Transverse colon (tissue), 4 donors: ENCODE data around the gene LAMA5. TPM values are rescaled to one million over a fixed set of nuclear protein-coding genes. Genes with fewer than 3 reads are reported as not detected.

Experiments
- DNase-seq: peaks from one replicate; pipeline ENCODE4 v3.0.0-alpha.2; 2019
- H3K27ac ChIP-seq, 4 donors: fragments of 200-600 bp; sonication (generic); 2 replicates each; pipeline ENCODE4 v1.5.1; 2016 to 2018; ENCODE audit warnings: inconsistent platforms in 4 of 4
- H3K27me3 ChIP-seq: fragments of 200-600 bp; sonication (generic); 2 replicates; pipeline ENCODE4 v1.5.1; 2017; ENCODE audit warnings: inconsistent platforms
- H3K36me3 ChIP-seq, 4 donors: fragments of 200-600 bp; sonication (generic); 2 replicates each; pipeline ENCODE4 v1.5.1; 2017 to 2019; ENCODE audit warnings: inconsistent platforms in 4 of 4
- H3K4me1 ChIP-seq, 4 donors: fragments of 200-600 bp; sonication (generic); 2 replicates each; pipeline ENCODE4 v1.5.1; 2017 to 2020; ENCODE audit warnings: inconsistent platforms in 4 of 4
- H3K4me3 ChIP-seq, 4 donors: fragments of 200-600 bp; sonication (generic); 1 replicate in 1 of 4; 2 replicates in 3 of 4; pipeline versions ENCODE4 v1.5.1 to v1.6.1; 2017 to 2019; ENCODE audit warnings: inconsistent platforms in 4 of 4
- H3K9me3 ChIP-seq, 2 donors: fragments of 200-600 bp; sonication (generic); 2 replicates each; pipeline ENCODE4 v1.5.1; 2017 to 2019; ENCODE audit warnings: inconsistent platforms in 2 of 2
- CTCF ChIP-seq, 5 experiments: fragments of 200-600 bp in 3 of 5; fragments of 450-650 bp in 2 of 5; sonication (generic) in 3 of 5; IDR thresholded peaks; 1 replicate in 2 of 5; 2 replicates in 3 of 5; pipeline ENCODE4 v1.5.1; 2016 to 2017; ENCODE audit warnings: antibody characterized with exemption in 5 of 5, inconsistent platforms in 3 of 5, mild to moderate bottlenecking in 2 of 5, moderate library complexity in 1 of 5
- EP300 ChIP-seq: sonication (generic); formaldehyde crosslinking; IDR thresholded peaks from one replicate; pipeline ENCODE4 v1.6.1; 2017; ENCODE audit warnings: antibody characterized with exemption, low read depth
- POLR2A ChIP-seq: fragments of 450-650 bp; IDR thresholded peaks from one replicate; pipeline ENCODE4 v1.6.1; 2016; ENCODE audit warnings: antibody characterized with exemption, mild to moderate bottlenecking, moderate library complexity
- POLR2AphosphoS5 ChIP-seq, 3 donors: sonication (generic); formaldehyde crosslinking; IDR thresholded peaks; one replicate each; pipeline ENCODE4 v1.6.1; 2016; ENCODE audit warnings: antibody characterized with exemption in 3 of 3
- WGBS, 2 donors: methylation state at CpG; one replicate each; pipeline ENCODE4 v1.1.5; 2018; ENCODE audit warnings: low coverage in 1 of 2; 5-methylcytosine and 5-hydroxymethylcytosine counted together
- in situ Hi-C, 4 donors: fragments of 200-750 bp; cut with MboI; loops; one replicate each; pipeline versions ENCODE4 v1.15.0 to v1.15.1; 2017; ENCODE audit warnings: low sequenced_read_pairs in 3 of 4, low pct_ligation_motif_present in 1 of 4, low pct_unique_long_range_greater_than_20kb in 1 of 4
- intact Hi-C: fragments of 100-400 bp; cut with DNase I; formaldehyde crosslinking; loops from one replicate; pipeline ENCODE4 v1.15.1; 2023; ENCODE audit warnings: low total_unique reads
- total RNA-seq, 4 donors: library from RNA; depleted of rRNA; stranded (reverse); fragments of >200 nt; gene quantifications; one replicate each; pipeline ENCODE4 v1.1.0, GENCODE V29; 2016

LAMA5 gene
- total RNA-seq, 4 donors from 2014 or later, result 33.2 to 269 (median 91.3) TPM

DNA sequence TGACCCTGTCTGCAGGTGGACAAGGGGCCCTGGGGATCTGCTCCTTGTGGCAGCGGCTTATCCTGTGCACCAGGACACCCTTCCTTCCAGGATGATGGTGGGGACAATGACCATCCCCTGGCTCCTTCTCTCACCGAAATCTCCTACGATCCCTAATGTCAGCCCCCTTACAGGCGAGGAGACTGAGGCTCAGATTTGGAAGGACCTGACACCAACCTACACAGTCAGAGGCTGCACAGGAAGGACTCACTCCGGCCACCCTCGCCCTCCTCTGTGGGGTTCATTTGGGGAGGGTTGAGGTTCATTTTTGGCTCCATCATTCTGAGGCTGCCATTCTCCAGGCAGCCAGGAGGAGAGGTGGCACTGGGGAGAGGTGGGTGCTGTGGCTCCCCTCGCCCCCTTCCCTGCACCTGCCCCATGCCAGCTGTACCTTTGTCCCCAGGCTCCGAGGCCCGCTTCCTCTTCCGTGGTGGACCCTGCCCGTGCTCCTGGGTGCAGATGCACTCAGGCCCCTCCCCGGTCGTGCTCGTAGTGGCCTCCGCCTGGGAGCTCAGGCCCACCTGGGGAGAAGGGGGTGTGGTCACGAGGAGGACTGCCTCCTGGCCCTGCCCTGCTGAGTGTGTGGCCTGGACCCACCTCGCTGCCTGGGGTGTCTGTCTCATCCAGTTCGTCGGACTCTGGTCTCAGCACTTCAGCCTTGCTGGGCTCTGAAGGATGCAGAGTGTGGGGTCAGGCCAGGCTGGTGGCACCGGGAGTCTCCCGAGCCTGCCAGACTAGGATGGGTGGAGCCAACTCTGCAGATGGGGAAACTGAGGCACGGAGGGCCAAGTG lies 45.3 kb upstream of the LAMA5 start:
- H3K36me3 ChIP-seq, result no peaks in the 10 kb centered on the region
- H3K9me3 ChIP-seq, result no peaks in the 10 kb centered on the region
- peak overlapping the region; percentile 71 to 92 (median 83) for H3K27ac ChIP-seq
- H3K4me3 ChIP-seq, result peak overlapping the region in 2 of 4 donors; percentile 17 to 19
- in situ Hi-C loops, result no loop called here
- H3K27me3 ChIP-seq, result no peaks in the 10 kb centered on the region
- WGBS, 2 donors, result 58% methylated on average over 14 of the region's 22 CpGs; no CpG with 5 or more reads in 1 of the 2 donors
- peak; percentile 88 for DNase-seq
- H3K4me1 ChIP-seq, result peaks cover 31 to 68% (median 59%) of the 10 kb centered on the region in 4 donors
- intact Hi-C loops, result loop anchor here (5.0 to 10.0 kb wide), 3 partner anchors 85 to 758 kb away; no protein-coding TSS in a partner anchor
- TF ChIP-seq POLR2A, result peak; percentile 72
- no peak for TF ChIP-seq EP300
- peak in 1 of 5 experiments; percentile 20 for TF ChIP-seq CTCF (IDR thresholded peaks at IDR 0.05)
- peak; percentile 74 to 79 (median 74) for TF ChIP-seq POLR2AphosphoS5 (IDR thresholded peaks at IDR 0.05)

DNA sequence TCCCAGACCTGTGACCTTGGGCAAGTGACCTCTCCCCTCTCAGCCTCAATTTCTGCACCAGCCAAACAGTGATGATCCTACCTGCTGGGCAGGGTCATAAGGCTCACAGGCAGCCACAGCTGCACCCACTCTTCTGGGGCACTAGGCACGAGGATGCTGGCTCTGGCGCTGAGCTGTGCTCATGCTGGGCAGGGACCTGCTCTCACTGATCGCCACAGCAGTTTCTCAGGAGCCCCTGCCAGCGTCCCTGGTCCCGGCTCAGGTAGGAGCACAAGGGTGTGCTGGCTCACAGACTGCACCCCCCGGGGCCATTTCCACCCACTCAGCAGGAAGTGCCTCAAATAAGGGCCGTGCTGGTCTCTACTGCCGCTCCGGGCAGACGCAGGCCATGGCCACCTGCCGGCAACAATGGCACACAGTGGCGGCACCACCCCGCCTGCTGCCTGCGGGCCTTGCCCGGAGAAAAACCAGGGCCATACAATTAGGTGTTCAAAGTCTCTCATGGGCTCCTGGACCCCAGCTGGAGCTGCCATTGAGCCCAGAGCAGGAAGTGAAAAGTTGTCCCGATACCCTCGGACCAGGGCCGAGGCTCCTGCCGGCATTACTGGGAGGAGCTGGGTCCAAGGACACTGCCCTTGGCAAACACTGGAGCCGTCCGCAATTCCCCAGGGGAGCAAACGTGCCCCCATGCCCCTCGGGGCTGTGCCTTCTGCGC lies 44.5 kb upstream of the LAMA5 start:
- in situ Hi-C loops (no loop called here), intact Hi-C loops (loop anchor here (5.0 to 10.0 kb wide), 3 partner anchors 86 to 757 kb away; no protein-coding TSS in a partner anchor)
- Histone ChIP-seq H3K27ac (peak overlapping the region; percentile 71 to 92 (median 83)), H3K4me1 (peaks cover 32 to 69% (median 61%) of the 10 kb centered on the region in 4 donors), H3K27me3 (no peaks in the 10 kb centered on the region), H3K36me3 (no peaks in the 10 kb centered on the region), H3K4me3 (peak overlapping the region in 2 of 4 donors; percentile 17 to 19), H3K9me3 (no peaks in the 10 kb centered on the region)
- 37% methylated on average over 10 of the region's 24 CpGs; no CpG with 5 or more reads in 1 of the 2 donors for WGBS, 2 donors
- DNase-seq, result peak; percentile 50
- TF ChIP-seq CTCF (IDR thresholded peaks at IDR 0.05), result peak in 4 of 5 experiments; percentile 24 to 74 (median 38)
- no peak for TF ChIP-seq EP300
- TF ChIP-seq POLR2A, result peak; percentile 20

DNA sequence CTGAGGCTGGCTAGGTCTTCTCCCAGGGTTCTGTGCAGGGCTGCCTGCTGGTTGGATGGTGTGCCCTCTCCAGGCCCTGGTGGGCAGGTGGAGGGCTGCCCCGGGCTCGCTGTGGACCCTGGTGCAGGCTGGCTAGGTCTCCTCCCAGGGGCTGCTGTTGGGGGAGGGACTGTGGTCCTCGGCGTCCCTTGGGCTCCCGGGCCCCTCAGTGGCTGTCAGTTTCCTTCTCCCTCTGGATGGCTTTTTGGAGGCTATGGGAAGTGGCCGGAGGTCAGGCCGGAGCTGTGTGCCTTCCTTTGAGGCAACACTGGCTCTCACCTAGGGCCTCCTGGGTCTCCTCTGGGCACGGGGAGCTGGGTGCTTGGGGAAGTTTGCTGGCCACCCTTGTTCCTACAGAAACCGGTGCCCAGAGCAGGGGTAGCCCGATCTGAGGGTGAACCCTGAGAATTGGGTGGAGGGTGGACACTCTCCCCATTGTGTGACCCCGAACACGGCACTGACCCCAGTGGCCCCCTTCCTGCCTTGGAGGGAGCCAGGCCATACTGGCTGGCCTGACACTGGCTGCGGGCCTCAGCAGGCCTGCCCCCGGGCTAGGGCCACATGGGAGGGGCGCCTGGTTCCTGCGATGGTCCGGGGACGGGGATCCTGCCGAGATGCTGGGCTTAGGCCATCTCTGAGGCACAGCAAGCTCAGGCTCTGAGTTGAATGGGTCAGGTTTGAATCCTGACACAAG lies 43.8 kb upstream of the LAMA5 start:
- Histone ChIP-seq H3K4me1 (peaks cover 37 to 76% (median 68%) of the 10 kb centered on the region in 4 donors), H3K36me3 (no peaks in the 10 kb centered on the region), H3K4me3 (peak overlapping the region in 1 of 4 donors; percentile 5), H3K9me3 (no peaks in the 10 kb centered on the region), H3K27me3 (no peaks in the 10 kb centered on the region), H3K27ac (peak overlapping the region; percentile 71 to 92 (median 83))
- WGBS, 2 donors, result 55% methylated on average over 4 of the region's 19 CpGs; no CpG with 5 or more reads in 1 of the 2 donors
- no peak for TF ChIP-seq POLR2A
- no peak for TF ChIP-seq POLR2AphosphoS5 (IDR thresholded peaks at IDR 0.05)
- no peak for TF ChIP-seq EP300
- TF ChIP-seq CTCF (IDR thresholded peaks at IDR 0.05), result no peak
- intact Hi-C loops (loop anchor here (5.0 to 10.0 kb wide), 3 partner anchors 86 to 756 kb away; no protein-coding TSS in a partner anchor), in situ Hi-C loops (no loop called here)
- DNase-seq, result no peak
